GM19324 (cell line): Measurements from ENCODE around the gene NTSR2.

ENCODE experiments used
- ATAC-seq: cut with Tn5 transposase; IDR thresholded peaks from one replicate; pipeline ENCODE4 v1.9.1; 2021; ENCODE audit warnings: mild to moderate bottlenecking, moderate library complexity; ENCODE audit not compliant: unreplicated experiment, low FRiP score

NTSR2 gene

DNA sequence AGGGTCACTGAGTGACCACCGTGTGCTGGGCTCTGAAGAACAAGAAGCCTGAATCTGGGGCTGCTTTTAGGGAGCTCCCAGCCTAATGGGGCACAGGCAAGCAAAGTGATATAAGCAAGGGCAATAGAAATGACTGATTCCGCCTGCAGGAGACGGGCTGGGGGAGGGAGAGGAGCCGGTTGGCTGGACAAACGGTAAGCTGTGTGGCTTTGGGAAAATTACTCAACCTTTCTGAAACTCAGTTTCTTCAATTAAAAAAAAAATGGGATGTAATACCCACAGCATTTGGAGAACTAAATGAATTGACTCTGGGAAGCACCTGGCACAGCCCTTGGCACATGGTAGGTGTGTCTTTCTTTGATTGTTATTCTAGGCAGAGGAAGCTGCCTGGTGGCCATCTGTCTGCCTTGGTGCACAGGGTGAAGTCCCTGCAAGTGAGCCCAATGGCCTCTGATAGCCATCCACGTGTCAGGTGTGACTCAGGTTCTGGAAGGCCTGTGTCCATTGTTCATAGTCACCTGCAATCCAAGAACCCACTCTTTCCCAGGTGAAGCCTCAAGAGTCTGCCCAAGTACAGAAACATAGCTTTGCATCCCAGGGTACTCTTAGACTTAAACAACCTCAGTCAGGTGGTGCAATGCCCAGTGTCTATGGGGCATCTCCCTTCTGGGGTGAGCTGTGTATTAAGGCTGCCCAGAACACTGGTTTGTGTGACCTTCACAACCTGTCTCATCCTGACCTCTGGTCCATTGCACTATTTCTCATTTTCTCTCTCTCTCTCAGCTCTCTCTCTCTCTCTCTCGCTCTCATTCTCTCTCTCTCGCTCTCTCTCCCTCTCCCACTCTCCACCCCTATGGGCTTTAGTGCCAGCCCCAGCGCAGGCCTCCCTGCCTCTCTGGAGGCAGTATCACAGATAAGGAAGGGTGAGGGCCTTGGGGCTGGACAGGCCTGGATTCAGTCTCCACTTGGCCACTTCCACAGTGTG, 30.0 kb upstream of the NTSR2 start:
- no peak for ATAC-seq

DNA sequence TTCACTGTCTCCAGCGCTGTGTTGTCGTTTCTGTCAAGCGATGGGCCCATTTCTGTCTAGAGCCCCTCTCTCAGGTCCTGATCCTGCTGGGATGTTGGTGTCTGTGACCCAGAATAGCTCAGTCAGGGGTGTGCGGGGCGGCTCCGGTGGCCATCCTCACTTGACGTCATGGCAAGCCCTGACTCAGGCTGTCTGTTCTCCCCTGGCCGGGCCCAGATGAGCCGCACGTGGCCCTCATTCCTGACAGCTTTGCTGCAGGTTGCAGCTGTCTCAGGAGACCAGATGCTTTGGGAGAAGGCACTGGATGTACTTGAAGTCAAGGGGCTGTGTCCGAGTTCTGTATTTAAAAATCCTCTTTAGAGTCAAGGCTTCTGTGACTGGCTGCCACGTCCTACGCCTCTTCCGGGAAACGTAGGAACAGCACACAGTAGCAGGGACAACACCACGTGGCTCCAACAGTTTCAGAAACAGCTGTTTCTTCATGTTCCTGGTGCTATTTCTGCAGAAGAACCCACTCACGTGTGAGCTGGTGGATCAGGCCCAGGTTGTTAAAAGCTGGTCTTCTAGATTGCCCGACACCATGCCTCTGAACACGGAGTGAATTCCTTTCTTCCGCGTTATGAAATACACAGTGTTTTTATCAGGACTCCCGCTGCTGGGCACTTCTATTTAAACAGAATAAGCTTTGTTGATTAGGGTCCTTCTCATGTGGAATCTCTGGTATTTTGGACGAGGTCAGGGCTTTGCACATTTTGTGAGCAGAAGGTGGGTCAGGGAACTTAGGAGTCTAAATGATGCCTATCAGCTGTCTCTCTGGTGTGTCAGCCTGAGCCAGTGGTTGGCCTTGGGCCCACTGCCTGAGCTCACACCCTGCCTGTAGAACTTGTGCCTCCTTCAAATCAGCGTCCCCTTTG, 28.3 kb upstream of the NTSR2 start:
- no peak for ATAC-seq

DNA sequence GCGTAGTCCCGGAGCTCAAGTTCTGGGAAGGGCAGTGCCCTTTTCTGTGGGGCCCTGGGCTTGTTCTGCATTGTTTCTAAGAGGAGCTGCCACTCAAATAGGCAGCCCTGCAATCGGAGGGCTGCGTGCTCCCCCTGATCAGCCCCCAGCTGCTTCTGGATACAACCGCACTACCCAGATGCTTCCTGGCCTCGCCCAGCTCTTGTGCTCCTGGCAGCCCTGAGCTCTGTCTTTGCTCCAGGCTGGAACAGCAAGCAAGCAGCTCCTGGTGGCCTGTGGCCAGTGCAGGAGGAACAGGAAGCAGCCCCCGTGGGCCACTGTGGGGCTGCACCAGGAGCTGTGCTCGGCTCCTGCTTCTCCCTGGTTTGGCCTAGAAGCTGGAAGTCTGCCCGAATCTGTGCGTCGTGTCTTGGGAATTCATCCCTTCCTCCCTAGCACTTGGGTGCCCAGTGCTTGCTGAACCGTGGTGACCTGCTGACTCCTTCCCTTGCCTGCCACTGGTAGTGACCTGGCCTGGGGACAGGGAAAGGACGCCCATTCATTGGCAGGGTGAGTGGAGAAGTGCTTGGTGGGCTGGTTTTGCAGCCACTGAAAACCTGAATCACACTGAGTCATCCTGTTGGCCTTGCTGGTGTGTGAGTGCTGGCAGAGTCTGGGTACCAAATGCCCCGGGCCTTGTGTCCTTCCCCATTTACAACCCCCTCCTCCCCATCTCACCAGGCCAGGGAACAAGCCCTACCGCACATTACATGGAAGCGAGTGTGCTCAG, 27.3 kb upstream of the NTSR2 start:
- ATAC-seq = no peak

DNA sequence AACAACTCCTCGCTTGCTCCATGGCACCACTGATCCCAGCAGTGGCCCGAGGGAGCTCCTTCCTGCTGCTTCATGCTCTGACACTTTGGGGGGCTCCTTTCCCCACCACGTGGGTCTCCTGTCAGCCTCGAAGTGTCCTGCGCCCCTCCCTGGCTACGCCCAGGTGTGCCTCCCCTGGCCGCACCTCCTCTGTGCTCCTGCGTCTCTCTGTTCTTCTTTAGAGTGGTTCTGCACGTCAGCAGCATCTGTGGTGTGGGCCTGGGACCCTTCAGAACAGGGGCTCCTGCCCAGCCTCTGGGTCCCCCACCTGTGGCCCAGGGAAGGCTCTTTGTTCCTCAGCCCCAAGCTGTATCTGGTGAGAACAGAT, 26.7 kb upstream of the NTSR2 start:
- no peak for ATAC-seq

DNA sequence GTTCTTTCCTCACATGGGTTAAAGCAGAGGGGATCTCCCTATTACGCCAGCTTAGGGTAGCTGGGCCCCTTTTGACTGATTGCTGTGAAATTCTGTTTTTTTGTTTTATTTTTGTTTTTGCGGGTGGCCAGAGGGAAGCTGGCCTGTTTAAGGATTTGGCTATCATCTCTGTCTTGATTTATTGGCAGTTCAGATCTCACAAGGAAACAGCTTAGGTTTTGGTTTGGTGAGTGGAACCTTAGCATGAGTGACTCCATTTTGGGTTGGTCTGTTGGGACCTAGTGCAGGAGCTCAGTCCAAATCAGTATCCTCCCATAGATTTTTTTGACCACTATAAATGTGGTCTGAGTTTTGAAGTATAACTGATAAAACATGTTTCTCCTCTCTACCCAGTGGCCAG, 25.6 kb upstream of the NTSR2 start:
- ATAC-seq = no peak

DNA sequence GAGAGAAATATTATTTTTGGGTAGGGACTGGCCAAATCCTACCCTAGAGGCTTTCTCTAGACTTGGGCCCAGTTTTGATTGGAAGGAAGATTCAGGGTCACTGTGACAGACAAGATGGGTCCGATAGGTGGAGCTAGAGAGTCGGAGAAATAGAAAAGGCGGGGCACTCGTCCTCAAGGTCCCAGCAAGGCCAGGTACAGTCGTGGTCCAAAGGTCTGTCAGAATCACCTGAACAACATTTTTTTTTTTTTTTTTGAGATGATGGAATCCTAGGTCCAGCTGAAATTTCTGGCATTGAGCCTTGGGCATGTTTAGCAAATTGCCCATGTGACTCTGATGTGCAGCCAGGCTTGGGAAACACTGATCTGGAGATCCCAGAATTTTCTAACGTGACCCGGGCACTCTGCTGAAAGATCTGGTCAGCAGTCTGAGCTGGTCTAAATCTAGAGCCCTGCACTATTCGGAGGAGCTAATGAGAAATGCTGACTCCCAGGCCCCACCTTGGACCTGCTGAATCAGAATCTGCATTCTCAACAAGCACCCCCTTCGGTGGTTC, 23.0 kb upstream of the NTSR2 start:
- ATAC-seq = peak; percentile 62

DNA sequence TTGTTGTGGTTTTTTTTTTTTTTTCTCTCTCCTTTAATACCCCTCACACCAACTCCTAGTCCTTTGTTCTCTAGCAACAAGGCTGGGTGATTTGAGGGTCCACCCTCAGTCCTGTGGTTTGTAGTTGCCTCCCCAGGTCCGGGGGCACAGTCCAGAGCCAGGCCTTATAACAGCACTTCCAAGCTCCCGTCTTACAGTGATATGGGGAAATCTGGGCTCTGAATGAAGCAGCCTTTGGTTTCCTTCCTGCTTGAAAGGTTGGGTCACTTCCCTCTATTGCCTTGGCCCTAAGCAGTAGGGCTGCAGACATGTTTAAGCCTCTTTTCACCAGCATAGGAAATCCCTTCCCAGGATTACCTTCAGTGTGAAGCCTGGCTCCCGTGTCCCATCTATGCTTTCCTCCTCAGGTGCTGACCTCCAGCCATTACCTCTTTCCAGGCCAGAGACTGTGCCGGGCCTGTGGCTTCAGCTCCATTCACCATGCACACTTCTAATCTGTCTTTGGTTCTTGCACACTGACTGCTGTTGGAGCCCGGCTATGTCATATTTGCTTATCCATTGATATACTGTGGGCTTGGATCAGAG, 21.2 kb upstream of the NTSR2 start:
- ATAC-seq = no peak

DNA sequence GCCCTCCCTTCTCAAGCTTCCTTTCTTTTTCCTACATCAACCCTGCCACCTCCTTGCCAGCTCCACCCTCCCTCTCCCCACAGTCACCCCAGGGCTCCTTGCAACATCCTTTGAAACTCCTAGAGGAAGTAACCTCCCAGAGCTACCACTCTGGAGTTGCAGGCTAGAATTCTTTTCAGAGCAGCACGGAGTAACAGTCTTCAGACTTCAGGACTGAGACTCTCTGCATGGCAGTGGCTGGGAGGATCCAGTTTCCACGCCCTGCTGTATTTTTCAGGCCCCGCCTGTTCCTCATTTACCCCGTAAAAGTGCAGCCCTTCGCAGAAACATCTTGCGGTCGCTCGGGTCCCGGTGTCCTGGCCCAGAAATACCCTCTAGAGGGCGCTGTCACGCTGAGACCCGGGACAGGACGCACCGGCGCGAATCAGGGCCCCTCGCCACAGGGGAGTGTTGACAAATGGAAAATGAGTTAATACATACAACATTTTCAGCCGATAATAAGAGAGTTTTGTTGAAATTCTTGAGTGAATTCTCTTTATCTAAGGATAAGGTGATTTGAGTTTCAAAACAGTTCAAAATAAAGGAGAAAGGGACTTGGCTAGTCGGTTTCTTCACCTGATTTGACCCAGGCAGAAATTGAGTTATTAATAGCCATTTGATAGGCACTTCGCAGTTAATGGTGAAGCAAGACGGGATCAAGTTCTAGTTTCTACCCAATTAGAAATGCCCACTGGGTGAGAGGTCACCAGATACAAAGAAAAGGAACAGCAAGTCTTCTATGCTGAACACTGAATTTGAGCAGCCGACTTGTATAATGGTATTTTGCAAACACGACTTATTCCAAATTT, 18.5 kb upstream of the NTSR2 start:
- no peak for ATAC-seq

DNA sequence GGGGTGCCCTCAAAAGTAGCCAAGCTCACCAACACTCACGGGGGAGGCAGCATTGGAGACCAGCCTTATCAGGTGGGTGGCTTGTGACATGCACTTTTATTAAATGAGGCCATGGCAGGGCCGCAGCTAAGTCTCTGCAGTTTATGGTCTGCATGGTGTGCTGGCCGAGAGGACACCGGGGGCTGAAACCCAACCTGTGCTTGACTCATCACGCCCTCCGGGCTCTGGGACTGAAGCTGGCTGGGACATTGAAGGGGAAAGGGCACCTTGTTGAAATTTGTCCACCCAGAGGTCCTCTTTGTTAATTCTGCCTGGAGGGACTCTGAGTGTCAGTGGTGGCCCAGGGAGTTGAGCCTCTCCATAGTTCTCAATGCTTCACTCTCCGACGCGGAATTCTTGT, 17.7 kb upstream of the NTSR2 start:
- no peak for ATAC-seq

DNA sequence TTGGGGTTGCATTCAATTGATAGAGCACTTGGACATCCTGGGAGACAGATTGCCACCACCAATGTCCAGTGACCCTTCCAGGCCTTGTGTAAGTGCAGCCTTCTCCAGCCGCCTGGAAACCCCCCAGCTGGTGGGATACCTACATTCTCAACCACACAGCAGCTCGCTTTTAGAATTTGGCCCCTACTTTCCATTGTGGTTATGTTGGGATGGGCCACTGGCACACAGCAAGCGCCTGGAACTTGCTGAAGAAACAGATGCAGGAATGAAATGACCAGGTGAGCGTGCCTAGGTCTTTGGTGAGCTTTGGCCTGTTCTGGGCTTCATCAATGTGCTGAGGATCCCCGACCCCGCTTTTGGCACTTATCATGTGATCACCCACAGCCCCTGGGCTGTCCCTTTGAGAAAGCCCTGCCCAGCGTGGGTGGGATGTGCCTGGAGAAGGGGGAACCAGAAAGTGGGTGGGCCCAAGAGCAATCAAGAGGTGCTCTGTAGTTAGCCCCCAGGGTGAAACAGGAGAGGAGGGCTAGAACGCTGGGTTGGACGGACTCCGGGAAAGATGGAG, 16.0 kb upstream of the NTSR2 start:
- no peak for ATAC-seq

DNA sequence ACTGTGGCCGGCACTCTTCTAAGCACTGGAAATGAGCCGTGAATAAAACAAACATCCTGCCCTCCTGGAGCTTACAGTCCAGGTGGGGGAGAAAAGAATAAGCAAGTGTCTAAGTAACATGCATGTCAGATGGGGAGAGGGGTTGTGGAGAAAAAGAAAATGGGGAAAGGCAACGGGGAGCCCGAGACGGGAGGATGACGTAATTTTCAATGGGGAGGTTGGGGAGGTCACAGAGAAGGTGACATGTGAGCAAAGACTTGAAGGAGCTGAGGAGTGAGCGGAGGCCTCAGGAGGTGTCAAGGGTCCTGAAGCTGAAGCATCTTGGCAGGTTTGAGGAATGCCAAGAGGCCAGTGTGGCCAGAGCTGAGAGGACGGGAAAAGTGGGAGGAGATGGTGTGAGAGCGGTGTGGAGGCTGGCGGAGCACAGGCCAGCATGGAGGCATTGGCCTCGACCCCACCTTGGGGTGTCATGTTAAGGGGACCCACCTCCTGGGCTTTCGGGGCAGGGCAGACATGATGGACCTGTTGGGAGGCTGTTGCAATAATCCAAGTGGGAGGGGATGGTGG, 15.0 kb upstream of the NTSR2 start:
- ATAC-seq = no peak

DNA sequence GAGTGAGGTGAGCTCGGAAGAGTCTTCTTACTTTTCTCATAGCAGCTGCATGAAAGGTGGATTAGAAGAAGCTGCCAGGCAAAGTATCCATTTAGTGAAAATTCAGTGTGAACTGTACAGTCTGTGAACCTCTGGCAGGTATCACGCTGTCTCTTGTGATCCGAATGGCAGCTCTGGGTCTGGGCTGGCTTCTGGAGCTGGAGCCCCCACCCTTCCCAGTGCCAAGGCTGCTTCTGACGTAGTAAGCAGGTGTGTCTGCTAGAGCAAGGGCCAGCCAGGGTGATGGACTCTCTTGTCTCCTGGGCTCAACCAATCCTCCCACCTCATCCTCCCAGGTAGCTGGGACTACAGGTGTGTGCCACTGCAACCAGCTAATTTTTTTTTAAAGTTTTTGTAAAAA, 14.0 kb upstream of the NTSR2 start:
- no peak for ATAC-seq

DNA sequence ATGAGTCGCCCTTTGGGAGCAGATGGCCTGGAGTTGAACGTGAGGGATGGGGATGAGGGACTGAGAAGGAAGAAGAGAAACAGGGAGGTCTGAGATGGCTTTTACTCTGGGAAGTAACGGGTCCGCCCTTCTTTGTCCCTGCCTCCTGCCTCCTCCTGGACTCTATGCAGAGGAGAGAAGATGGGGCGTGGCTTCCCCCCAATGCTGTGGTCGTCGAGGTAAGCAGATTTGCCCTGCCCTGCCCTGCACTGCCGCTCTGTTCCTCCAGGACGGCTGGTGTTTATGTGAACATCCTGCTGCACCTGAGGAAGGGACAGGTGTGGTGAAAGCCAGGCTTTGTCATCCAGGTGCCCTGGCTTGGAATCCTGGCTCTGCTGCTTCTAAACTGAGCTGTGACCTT, 13.5 kb upstream of the NTSR2 start:
- no peak for ATAC-seq

DNA sequence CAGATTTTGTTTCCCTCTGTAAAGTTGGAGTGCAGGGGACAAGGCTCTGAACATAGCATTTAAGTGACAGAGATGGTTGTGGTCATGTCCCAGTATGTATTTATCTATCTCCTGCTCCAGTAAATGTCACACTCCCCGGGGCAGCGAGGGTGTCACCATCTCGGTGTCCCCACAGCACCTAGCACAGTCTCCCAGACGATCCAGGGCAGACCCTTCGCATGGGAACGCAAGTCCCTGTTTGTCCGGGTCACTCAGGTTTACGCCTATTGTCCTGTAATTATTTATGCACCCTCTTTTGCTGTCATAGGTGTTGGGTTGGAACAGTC, 12.6 kb upstream of the NTSR2 start:
- ATAC-seq = no peak

DNA sequence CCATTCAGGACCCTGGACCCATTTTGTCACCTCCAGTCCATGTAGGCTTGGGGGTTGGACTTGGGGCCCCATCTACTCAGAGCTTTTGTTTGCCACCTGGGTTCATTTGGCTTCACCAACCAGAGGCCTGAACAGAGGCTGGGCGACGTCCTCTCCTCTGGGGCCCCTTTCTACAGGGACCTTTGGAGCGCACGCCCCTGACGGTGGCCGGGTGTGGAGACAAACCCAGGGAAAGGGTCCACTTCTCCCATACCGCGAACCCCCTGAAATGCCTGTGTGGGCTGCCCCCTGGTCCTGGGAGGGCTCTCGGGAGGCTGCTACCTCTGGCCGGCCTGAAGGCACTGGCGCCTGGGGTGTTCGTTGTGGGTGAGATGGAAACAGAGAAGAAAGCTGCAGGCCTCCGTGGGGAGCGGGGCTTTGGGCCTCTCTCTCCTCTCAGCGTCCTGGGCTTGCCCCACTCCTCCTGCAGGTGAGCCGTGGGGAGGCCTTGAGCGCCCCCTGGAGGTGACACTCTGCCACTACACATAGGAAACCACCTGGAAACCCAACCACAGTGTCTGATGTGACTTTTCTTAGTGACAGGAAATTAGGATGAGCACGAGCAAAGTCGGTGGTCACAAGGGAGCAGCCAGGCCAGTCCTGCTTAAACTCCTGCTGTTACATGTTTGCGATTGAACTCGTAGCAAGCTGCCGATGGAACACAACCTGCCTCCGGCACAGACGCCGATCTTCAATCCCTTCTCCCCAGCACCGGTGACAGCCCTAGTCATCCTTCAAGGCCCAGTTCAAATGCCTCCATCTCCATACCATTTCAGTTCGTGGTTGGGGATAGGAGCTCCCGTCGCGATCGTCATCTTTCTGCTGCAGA, 12.0 kb upstream of the NTSR2 start:
- no peak for ATAC-seq

DNA sequence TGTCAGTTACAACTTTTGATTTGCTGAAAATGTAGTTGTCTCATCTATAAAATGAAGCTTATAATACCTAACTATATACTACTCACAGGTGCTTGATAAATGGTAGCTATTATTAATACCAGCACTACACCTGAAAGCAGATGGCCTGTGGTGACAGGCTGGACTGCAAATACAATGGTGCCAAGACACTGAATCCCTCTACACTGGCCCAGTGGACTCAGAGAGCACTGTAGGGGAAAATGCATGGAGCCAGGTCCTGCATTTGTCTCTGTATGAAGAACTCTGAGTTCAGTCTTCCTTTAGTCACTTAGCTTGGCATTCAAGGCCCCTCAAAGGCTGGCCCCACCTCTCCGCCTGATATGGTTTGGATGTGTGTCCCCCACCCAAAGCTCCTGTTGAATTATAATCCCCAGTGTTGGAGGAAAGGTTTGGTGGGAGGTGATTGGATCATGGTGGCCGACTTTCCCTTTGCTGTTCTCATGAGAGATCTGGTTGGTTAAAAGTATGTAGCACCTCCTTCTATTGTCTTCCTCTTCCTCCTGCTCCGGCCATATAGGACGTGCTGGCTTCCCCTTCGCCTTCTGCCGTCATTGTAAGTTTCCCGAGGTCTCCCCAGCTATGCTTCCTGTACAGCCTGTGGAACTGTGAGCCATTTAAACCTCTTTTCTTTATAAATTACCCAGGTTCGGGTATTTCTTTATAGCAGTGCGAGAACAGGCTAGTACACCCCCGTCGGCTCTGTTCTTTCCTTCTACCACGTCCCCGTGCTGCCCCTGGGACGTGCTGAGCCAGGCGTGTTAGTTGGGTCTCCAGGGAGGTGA, 11.1 kb upstream of the NTSR2 start:
- ATAC-seq = no peak
